ENCODE measurements around the gene ASB16. TPM values are rescaled to one million over a fixed set of nuclear protein-coding genes. Genes with fewer than 3 reads are reported as not detected.

ASB16 gene
- total RNA-seq, 2 experiments from 2014 or later, result 0.26 TPM; not detected in 1

DNA sequence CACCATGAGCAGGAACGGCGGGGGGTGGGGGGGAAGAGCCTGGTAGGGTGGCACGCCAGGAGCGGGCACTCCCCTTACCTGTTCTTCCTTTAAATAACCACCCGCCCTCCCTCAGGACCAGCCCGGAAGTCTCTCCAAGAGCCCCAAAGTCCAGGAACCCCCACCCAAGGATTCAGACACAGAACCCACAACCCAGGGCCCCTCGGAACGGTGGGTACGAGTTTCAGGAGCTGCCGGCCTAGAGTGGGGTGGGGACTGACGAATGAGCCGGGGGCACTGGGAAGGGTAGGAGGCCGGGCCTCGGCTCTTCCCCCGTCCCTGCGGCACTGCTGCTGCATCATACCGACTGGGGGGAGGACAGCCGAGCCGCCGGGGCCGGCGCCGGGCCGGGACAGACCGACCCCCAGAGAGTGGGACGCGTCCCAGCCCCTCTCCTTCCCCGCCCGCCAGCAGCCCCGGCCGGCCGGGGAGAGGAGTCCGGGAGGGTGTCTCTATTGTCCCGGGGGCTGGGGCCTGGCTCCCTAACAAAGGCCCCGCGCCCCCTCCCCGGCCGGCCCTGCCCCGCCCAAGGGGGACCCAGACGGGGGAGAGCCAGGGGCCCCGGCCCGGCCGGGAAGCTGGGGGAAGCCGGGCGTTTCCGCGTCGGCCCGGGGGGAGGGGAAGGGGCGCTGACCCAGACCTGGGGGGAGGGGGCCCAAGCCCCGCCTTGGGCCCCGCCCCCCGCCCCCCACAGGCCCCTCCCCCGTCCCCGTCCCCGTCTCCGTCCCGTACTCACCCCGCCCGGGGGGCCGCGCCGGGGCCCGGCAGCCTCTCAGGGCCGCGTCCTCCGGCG is 28.4 kb downstream of the ASB16 start:
- H3K4me1 Mint-ChIP-seq, result peaks cover 37% of the 10 kb centered on the region
- peak overlapping the region; percentile 83 for H3K4me3 Mint-ChIP-seq
- H3K27me3 Mint-ChIP-seq, result no peaks in the 10 kb centered on the region
- DNase-seq (peak; percentile 71), ATAC-seq (peak; percentile 15)
- peak overlapping the region; percentile 90 for H3K27ac Mint-ChIP-seq
- H3K9me3 Mint-ChIP-seq (ENCODE audit: low read depth), result no peaks in the 10 kb centered on the region
- peaks cover 18% of the 10 kb centered on the region for H3K36me3 Mint-ChIP-seq
- CTCF ChIA-PET, result interaction anchor here (0.7 to 6.6 kb wide), 9 partner anchors 11 to 155 kb away, joined by 3 to 67 read pairs (median 6); partner anchors contain the start of genes TMUB2 and UBTF

GRCh38 chr17:44199553-44200477 is 29.3 kb downstream of the ASB16 start, which contains the start of gene ATXN7L3:
Gene ATXN7L3 (minus strand): TSS chr17:44199884. CDS start chr17:44198070, 1,814 bp downstream.
- Mint-ChIP-seq H3K27ac (peak within 1 kb of the TSS; percentile 94), H3K36me3 (peaks cover 18% of the 10 kb centered on the region), H3K27me3 (no peaks in the 10 kb centered on the region), H3K4me3 (peak within 1 kb of the TSS; percentile 89), H3K9me3 (ENCODE audit: low read depth) (no peaks in the 10 kb centered on the region), H3K4me1 (peaks cover 40% of the 10 kb centered on the region)
- CTCF ChIA-PET, result interaction anchor here (4.1 to 6.6 kb wide), 2 partner anchors 10 to 14 kb away, joined by 32 to 67 read pairs; partner anchors contain the start of gene TMUB2
- DNase-seq (peak; percentile 100), ATAC-seq (peak; percentile 80)

DNA sequence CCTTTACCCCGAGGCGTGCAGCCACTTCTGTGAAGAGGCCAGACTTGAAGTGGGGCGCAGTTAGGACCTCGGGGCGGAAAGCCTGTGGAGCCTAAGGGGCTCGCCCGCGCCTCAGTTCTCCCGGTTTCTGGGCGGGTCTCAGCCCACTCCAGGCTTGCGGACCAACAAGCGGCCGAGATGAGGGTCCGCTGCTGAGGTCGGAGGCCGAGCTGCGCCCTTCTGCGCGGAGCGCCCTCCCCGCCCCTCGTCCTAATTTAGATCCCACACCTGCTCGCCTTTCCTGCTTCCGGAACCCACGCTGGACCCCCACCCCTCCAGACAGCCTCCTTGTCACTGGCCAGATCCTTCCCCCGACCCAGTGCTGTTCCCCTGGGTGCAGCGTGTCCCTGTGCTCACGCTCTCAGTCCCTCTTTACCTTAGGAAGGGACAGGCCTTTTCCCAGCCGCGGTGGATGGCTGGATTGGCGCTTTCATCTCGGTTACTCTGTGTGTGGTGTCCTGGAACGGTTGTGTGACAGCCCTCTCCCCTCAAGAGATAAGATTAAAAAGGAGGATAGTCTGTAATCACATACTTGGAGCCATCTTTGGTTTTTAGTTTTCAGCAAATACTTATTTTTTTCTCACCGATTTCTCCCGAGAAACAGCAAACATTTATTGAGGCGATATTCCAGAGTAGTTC is 30.1 kb downstream of the ASB16 start:
- DNase-seq (no peak), ATAC-seq (no peak)
- Mint-ChIP-seq H3K27ac (peak overlapping the region; percentile 94), H3K4me1 (peaks cover 40% of the 10 kb centered on the region), H3K27me3 (no peaks in the 10 kb centered on the region), H3K9me3 (ENCODE audit: low read depth) (no peaks in the 10 kb centered on the region), H3K36me3 (peaks cover 11% of the 10 kb centered on the region), H3K4me3 (peak overlapping the region; percentile 89)
- CTCF ChIA-PET, result interaction anchor here (1.8 to 6.6 kb wide), 6 partner anchors 10 to 145 kb away, joined by 5 to 67 read pairs (median 22); partner anchors contain the start of genes GRN, SLC25A39 and TMUB2

DNA sequence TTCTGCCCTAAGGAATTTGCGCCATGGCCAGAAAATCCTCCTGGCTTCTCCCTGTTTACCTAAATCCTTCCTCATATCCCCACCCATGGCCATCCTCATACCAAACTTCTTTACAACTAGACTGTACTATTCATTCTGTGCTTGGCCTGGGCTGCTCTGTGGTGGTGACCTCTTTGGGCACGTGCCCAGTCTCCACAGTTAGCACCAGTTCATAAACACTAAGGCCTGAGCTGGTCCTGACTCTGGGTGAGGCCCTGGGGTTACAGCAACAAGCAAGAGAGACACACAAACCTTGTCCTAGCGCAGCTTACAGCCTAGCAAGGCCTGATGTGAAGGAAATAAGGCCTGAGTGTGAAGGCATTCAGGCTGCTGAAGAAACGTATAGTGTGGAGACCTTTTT is 32.3 kb downstream of the ASB16 start:
- Mint-ChIP-seq H3K4me3 (no peak overlapping the region), H3K9me3 (ENCODE audit: low read depth) (no peaks in the 10 kb centered on the region), H3K4me1 (peaks cover 33% of the 10 kb centered on the region), H3K27ac (no peak overlapping the region), H3K36me3 (peaks cover 11% of the 10 kb centered on the region), H3K27me3 (no peaks in the 10 kb centered on the region)
- no peak for DNase-seq
- CTCF ChIA-PET, result interaction anchor here (1.0 to 6.6 kb wide), 10 partner anchors 7 to 160 kb away, joined by 3 to 67 read pairs (median 8); partner anchors contain the start of genes SLC25A39, TMUB2 and UBTF
- no peak for ATAC-seq

DNA sequence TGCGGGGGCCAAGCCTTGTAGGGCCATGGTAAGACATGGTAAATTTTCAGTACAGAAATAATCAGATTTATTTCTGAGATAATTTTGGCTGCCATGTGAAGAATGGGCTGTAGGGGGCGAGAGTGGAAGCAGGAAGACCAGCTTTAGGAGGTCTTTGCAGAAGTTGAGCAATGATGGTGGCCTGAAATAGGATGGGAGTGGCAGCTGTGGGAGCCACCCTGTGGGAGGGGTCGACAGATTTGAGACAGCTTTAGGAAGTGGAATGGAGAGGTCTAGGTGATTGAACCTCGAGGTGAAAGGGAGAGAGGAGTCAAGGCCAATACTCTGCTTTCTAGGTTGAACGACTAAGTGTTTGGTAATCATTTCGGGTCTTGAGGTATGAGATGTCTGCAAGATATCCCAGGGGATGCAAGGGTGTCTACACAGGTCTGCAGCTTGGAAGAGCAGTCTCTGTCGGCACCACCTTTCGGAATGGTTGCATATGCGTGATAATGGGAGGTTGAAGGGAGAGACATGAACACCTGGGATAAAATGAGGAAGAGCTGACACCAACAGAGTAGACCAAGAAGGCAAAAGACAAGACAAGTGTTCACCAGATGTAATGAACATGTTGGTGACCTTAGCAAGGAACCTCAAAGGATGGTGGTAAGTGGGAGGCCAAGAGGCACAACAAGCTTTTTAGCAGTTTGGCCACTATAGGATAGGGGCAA is 33.4 kb downstream of the ASB16 start:
- Mint-ChIP-seq H3K27me3 (no peaks in the 10 kb centered on the region), H3K27ac (peak overlapping the region; percentile 64), H3K4me1 (peaks cover 33% of the 10 kb centered on the region), H3K4me3 (no peak overlapping the region), H3K36me3 (peaks cover 19% of the 10 kb centered on the region), H3K9me3 (ENCODE audit: low read depth) (no peaks in the 10 kb centered on the region)
- ATAC-seq, result no peak
- CTCF ChIA-PET, result interaction anchor here (0.7 to 4.4 kb wide), 22 partner anchors 8 to 183 kb away, joined by 3 to 40 read pairs (median 4); partner anchors contain the start of genes GRN, HDAC5, TMUB2 and UBTF
- DNase-seq, result peak; percentile 80

GRCh38 chr17:44204441-44204882 is 34.0 kb downstream of the ASB16 start:
- DNase-seq (no peak), ATAC-seq (no peak)
- CTCF ChIA-PET, result interaction anchor here (0.8 to 4.4 kb wide), 20 partner anchors 9 to 182 kb away, joined by 3 to 40 read pairs (median 6); partner anchors contain the start of genes GRN, HDAC5, TMUB2 and UBTF
- Mint-ChIP-seq H3K9me3 (ENCODE audit: low read depth) (no peaks in the 10 kb centered on the region), H3K4me1 (peaks cover 33% of the 10 kb centered on the region), H3K4me3 (no peak overlapping the region), H3K36me3 (peaks cover 23% of the 10 kb centered on the region), H3K27ac (no peak overlapping the region), H3K27me3 (no peaks in the 10 kb centered on the region)

DNA sequence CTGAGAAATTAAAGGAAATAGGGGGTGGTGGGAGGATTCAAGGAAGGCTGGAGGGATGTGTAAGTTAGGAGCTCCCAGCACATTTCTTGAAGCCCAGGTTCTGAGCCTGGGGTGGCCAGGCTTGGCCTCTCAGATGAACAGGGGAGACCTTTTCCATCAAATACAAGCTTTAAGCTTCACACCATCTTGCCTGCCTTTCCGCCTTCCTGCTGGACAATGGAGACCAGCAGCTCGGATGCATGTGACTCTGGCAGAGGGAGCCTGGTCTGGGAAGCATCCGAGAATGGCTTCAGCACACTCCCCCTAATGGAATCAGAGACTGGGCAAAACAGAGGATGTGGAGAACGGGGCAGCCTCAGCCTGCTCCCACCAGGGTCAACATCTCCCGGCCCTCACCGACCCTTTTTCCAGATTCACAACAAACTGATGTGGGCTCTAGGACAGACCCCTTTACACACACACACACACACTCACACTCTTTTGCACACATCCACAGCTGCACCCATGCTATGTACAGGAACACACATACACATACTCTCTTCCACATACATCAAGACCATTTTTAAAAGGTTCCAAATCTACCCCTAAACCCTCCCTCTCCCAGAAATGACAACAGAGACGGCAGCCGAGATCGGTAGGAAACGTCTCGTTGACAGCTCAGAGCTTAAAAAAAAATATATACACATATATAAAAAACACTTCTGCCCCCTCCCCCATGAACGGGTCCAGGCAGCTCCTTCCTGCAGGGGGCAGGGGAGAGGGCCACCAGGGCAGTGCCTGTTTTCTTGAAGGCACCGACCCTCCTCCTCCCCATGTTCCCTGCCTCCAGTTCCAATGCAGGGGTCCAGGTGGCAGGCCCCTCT is 35.7 kb downstream of the ASB16 start:
- Mint-ChIP-seq H3K27ac (peak overlapping the region; percentile 11), H3K4me3 (no peak overlapping the region), H3K27me3 (no peaks in the 10 kb centered on the region), H3K4me1 (peaks cover 37% of the 10 kb centered on the region), H3K36me3 (peaks cover 29% of the 10 kb centered on the region), H3K9me3 (ENCODE audit: low read depth) (no peaks in the 10 kb centered on the region)
- no peak for DNase-seq
- CTCF ChIA-PET, result interaction anchor here (0.9 to 2.4 kb wide), 6 partner anchors 10 to 148 kb away, joined by 3 to 12 read pairs (median 5); no protein-coding TSS in a partner anchor
- no peak for ATAC-seq

- Mint-ChIP-seq H3K4me1 (peaks cover 40% of the 10 kb centered on the region), H3K9me3 (ENCODE audit: low read depth) (no peaks in the 10 kb centered on the region), H3K27me3 (no peaks in the 10 kb centered on the region), H3K36me3 (peaks cover 32% of the 10 kb centered on the region), H3K4me3 (no peak overlapping the region), H3K27ac (no peak overlapping the region)
- DNase-seq (no peak), ATAC-seq (no peak)
- CTCF ChIA-PET, result interaction anchor here (1.7 to 2.4 kb wide), 3 partner anchors 10 to 125 kb away, joined by 6 to 12 read pairs (median 7); no protein-coding TSS in a partner anchor
Measured at GRCh38 chr17:44206825-44207155, 36.3 kb downstream of the ASB16 start.

DNA sequence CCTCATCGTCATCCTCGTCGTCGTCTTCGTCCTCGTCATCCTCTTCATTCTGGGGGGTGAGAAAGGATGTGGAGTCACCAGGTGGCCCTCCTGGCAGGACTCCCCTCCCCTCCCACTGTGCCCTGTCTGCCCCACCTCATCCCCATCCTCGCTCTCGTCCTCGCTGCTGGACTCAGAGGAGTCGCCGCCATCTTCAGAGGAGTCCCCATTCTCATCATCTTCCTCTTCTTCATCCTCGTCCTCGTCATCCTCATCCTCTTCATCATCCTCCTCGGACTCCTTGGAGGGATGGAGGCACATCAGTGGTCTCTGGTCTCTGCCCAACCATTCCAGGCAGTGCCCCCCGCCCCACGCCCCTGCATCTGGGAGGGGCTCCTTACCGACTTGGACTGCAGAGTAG is 36.8 kb downstream of the ASB16 start:
- Mint-ChIP-seq H3K27me3 (no peaks in the 10 kb centered on the region), H3K27ac (no peak overlapping the region), H3K9me3 (ENCODE audit: low read depth) (no peaks in the 10 kb centered on the region), H3K4me1 (peaks cover 40% of the 10 kb centered on the region), H3K4me3 (no peak overlapping the region), H3K36me3 (peaks cover 32% of the 10 kb centered on the region)
- no peak for DNase-seq
- ATAC-seq, result no peak
- CTCF ChIA-PET, result interaction anchor here (1.0 to 2.4 kb wide), 3 partner anchors 11 to 124 kb away, joined by 3 to 12 read pairs (median 7); no protein-coding TSS in a partner anchor

DNA sequence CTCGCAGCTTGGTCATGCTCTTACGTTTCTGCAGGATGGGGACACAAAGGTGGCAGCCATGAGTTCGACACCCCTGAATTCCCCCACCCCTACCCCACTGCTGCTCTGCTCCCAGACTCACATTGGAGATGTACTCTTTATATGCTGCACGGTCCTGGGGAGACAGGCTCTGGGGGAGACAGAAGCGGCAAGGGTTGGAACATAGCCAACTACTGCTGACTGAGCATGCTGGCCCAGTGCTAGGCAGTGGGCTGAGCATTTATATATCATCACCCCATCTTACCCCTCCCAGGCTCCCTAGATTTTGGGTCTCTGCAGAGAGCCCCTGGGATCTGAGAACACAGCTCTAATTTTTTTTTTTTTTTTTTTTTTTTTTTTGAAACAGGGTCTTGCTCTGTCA is 37.2 kb downstream of the ASB16 start:
- Mint-ChIP-seq H3K36me3 (peaks cover 35% of the 10 kb centered on the region), H3K27ac (no peak overlapping the region), H3K27me3 (no peaks in the 10 kb centered on the region), H3K4me1 (peaks cover 39% of the 10 kb centered on the region), H3K4me3 (no peak overlapping the region), H3K9me3 (ENCODE audit: low read depth) (no peaks in the 10 kb centered on the region)
- no peak for DNase-seq
- CTCF ChIA-PET, result interaction anchor here (1.0 to 4.8 kb wide), 6 partner anchors 11 to 144 kb away, joined by 3 to 94 read pairs (median 38); partner anchors contain the start of gene UBTF
- ATAC-seq, result no peak

GRCh38 chr17:44209786-44210341 is 39.4 kb downstream of the ASB16 start:
- H3K27ac Mint-ChIP-seq, result peak overlapping the region; percentile 76
- CTCF ChIA-PET, result interaction anchor here (0.6 to 4.8 kb wide), 42 partner anchors 10 to 313 kb away, joined by 3 to 94 read pairs (median 4); partner anchors contain the start of genes ATXN7L3, FAM171A2, GRN and HDAC5
- DNase-seq (peak; percentile 58), ATAC-seq (no peak)
- peaks cover 35% of the 10 kb centered on the region for H3K4me1 Mint-ChIP-seq
- H3K27me3 Mint-ChIP-seq, result no peaks in the 10 kb centered on the region
- peak overlapping the region; percentile 69 for H3K4me3 Mint-ChIP-seq
- peaks cover 51% of the 10 kb centered on the region for H3K36me3 Mint-ChIP-seq
- H3K9me3 Mint-ChIP-seq (ENCODE audit: low read depth), result no peaks in the 10 kb centered on the region

Measured in activated CD8-positive, alpha-beta memory T cell treated with anti-CD3 and anti-CD28 coated beads, Interleukin-2, amount 10 ng/mL, durations not matched to agents 7 days and 5 days (primary cell).